Chondrocyte (in vitro differentiated cells): ENCODE measurements around the gene NR1D1. TPM values are rescaled to one million over a fixed set of nuclear protein-coding genes. Genes with fewer than 3 reads are reported as not detected.

ENCODE experiments used
- DNase-seq: peaks from one replicate; pipeline ENCODE4 v3.0.0; 2021; ENCODE audit warnings: mixed read lengths, low spot score
- H3K27ac Mint-ChIP-seq: one replicate; pipeline ENCODE4 v1.8.0; 2021; ENCODE audit warnings: mild to moderate bottlenecking, moderate library complexity, mixed read lengths; ENCODE audit not compliant: unreplicated experiment
- H3K27me3 Mint-ChIP-seq: 2 replicates; pipeline ENCODE4 v1.8.0; 2021; ENCODE audit warnings: low read depth, mixed read lengths
- H3K36me3 Mint-ChIP-seq: 2 replicates; pipeline ENCODE4 v1.8.0; 2021; ENCODE audit warnings: low read depth, mixed read lengths
- H3K4me1 Mint-ChIP-seq: 2 replicates; pipeline ENCODE4 v1.8.0; 2021; ENCODE audit warnings: low read depth, mild to moderate bottlenecking, mixed read lengths
- H3K4me3 Mint-ChIP-seq: one replicate; pipeline ENCODE4 v1.8.0; 2021; ENCODE audit warnings: mild to moderate bottlenecking, moderate library complexity, mixed read lengths; ENCODE audit not compliant: unreplicated experiment
- H3K9me3 Mint-ChIP-seq: 2 replicates; pipeline ENCODE4 v1.8.0; 2021; ENCODE audit warnings: low read depth, mixed read lengths
- total RNA-seq: library from RNA; stranded (reverse); gene quantifications from 3 replicates; pipeline ENCODE4 v1.2.1, GENCODE V29; 2021
- TF ChIP-seq, protein P1 (sequence below): fragments of 200-600 bp; sonication (generic); IDR thresholded peaks from 2 replicates; pipeline ENCODE4 v1.5.0; 2021; ENCODE audit warnings: antibody characterized with exemption, mild to moderate bottlenecking, moderate library complexity

The NR1D1 gene
- total RNA-seq, 1 donor from 2014 or later, result 5.9 TPM

DNA sequence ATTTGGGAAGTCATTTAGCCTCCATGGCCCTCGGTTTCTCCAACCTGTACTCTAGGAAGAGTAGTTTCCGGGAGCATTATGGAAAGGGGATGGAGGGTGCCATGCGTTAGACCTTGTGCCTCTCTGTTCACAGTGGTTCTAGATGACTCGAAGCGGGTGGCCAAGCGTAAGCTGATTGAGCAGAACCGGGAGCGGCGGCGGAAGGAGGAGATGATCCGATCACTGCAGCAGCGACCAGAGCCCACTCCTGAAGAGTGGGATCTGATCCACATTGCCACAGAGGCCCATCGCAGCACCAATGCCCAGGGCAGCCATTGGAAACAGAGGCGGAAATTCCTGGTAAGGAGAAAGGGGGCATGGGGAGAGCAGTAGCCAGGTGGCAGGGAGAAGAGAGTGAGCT lies 15.9 kb downstream of the NR1D1 start:
- peak; percentile 88 for DNase-seq
- H3K27ac Mint-ChIP-seq, result no peak overlapping the region
- H3K27me3 Mint-ChIP-seq, result no peaks in the 10 kb centered on the region
- H3K36me3 Mint-ChIP-seq, result peaks cover 22% of the 10 kb centered on the region
- H3K4me3 Mint-ChIP-seq, result no peak overlapping the region
- no peaks in the 10 kb centered on the region for H3K4me1 Mint-ChIP-seq
- no peaks in the 10 kb centered on the region for H3K9me3 Mint-ChIP-seq
- TF ChIP-seq, protein P1, sequence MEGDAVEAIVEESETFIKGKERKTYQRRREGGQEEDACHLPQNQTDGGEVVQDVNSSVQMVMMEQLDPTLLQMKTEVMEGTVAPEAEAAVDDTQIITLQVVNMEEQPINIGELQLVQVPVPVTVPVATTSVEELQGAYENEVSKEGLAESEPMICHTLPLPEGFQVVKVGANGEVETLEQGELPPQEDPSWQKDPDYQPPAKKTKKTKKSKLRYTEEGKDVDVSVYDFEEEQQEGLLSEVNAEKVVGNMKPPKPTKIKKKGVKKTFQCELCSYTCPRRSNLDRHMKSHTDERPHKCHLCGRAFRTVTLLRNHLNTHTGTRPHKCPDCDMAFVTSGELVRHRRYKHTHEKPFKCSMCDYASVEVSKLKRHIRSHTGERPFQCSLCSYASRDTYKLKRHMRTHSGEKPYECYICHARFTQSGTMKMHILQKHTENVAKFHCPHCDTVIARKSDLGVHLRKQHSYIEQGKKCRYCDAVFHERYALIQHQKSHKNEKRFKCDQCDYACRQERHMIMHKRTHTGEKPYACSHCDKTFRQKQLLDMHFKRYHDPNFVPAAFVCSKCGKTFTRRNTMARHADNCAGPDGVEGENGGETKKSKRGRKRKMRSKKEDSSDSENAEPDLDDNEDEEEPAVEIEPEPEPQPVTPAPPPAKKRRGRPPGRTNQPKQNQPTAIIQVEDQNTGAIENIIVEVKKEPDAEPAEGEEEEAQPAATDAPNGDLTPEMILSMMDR, result no peak

DNA sequence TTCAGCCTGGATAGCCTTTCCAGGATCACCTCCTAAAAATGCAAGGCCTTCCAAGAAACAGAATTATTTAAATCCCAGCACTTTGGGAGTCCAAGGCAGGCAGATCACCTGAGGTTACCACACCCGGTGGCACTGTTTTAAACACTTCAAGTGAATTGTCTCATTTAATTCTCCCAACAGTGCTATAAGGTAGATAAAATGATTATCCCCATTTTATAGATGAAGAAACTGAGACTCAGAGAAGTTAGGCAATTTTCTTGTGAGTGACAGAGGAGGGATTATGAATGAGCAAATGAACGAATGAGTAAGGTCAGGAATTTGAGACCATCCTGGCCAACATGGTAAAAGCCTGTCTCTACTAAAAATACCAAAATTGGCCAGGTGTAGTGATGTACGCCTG lies 20.8 kb downstream of the NR1D1 start:
- peaks cover 26% of the 10 kb centered on the region for H3K4me1 Mint-ChIP-seq
- no peaks in the 10 kb centered on the region for H3K27me3 Mint-ChIP-seq
- no peak for DNase-seq
- TF ChIP-seq, protein P1, result no peak
- H3K27ac Mint-ChIP-seq, result no peak overlapping the region
- peaks cover 6% of the 10 kb centered on the region for H3K36me3 Mint-ChIP-seq
- H3K9me3 Mint-ChIP-seq, result no peaks in the 10 kb centered on the region
- H3K4me3 Mint-ChIP-seq, result no peak overlapping the region

DNA sequence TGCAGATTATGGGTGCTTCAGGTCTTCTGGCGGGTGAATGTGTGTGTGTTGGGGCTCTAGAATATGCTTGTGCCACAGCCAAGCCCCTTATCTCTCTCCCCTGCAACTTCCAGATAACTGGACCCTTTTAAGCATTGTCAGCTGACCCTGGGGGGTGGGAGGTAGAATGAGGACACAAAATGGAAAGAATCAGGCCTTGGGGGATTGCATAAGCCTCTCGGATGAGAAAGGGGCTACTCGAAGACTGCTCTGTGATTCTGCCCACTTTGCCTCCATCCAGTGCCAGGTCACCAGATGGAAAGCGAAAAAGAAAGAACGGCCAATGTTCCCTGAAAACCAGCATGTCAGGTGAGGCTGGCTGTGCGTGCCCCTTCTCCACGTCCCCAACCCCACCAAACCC lies 23.8 kb downstream of the NR1D1 start:
- TF ChIP-seq, protein P1, result no peak
- peaks cover 2% of the 10 kb centered on the region for H3K36me3 Mint-ChIP-seq
- no peaks in the 10 kb centered on the region for H3K9me3 Mint-ChIP-seq
- peaks cover 53% of the 10 kb centered on the region for H3K4me1 Mint-ChIP-seq
- no peak overlapping the region for H3K4me3 Mint-ChIP-seq
- H3K27me3 Mint-ChIP-seq, result no peaks in the 10 kb centered on the region
- H3K27ac Mint-ChIP-seq, result no peak overlapping the region
- DNase-seq, result no peak

DNA sequence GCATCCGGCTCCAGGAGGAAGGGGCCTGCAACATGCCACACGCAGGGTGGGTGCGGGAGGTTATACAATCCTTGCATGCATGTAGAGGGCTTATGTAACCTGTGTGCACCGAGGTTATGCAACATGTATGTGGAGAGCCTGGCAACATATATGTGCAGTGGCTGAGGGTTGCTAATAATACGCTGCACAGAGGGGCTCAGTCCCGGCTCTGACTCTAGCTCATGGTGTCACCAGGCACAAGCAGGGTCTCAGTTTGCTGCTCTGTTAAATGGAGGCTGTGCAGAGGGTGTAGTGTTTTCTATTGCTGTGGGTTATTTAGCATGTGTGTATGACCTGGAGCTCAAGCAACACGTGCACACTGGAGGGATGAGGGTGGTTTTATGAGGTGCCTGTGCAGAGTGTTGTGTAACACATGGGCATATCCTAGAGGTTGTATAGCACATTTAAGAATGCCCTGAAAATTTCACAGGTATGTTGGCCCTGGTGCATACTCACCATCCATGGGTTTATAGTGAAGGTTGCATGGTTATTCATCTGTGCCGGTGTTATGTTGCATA lies 24.4 kb downstream of the NR1D1 start:
- H3K9me3 Mint-ChIP-seq, result no peaks in the 10 kb centered on the region

DNA sequence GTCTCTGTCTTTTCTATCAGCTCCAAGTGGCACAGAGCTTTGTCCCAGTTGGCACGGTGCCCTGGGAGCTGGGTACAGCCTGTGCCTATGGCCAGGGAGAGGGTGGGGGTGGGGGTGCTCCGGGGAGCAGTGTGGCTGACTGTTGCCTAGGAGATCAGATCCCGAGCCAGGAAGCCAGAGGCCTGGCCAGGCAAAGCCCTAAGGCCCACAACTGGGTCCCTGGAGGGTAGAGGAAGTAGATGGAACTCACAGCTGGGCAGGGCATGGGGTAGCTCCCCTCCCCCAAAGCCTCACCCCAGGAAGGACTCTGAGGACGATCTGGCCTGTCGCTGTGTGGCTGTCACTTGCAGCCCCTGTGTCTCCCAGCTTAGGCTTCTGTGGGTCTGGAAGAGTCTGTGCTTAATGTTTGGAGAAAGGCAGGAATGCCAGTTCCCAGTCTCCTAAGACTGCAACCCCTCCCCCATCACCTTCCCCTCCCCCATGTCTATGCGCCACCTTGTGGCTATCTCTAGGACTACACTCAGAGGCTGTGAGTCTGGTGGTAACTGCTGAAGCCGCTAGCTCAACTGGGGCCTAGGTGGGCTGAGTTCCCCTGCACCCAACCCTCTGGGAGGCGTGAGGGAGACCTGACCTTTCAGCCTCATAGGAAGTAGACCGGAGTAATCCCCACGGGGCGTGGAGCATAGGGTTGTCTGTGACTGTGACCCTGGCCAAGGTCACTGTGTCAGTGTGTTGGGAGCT lies 25.0 kb downstream of the NR1D1 start:
- Mint-ChIP-seq H3K27ac (peak overlapping the region; percentile 77), H3K4me1 (peaks cover 65% of the 10 kb centered on the region)

More for the DNA sequence above, 24.4 kb downstream of the NR1D1 start:
- Mint-ChIP-seq H3K36me3 (peaks cover 2% of the 10 kb centered on the region), H3K4me3 (no peak overlapping the region), H3K27ac (peak overlapping the region; percentile 77), H3K27me3 (no peaks in the 10 kb centered on the region), H3K4me1 (peaks cover 59% of the 10 kb centered on the region)
- TF ChIP-seq, protein P1, result no peak
- DNase-seq, result no peak

More for the DNA sequence above, 25.0 kb downstream of the NR1D1 start:
- Mint-ChIP-seq H3K9me3 (no peaks in the 10 kb centered on the region), H3K27me3 (no peaks in the 10 kb centered on the region), H3K36me3 (peaks cover 2% of the 10 kb centered on the region), H3K4me3 (no peak overlapping the region)
- no peak for DNase-seq
- TF ChIP-seq, protein P1, result peak; percentile 95
